ENCODE measurements around the gene WDR27.

Gene WDR27

GRCh38 chr6:169701954-169702839 is at the start of gene WDR27, which contains the start of gene C6orf120:
Gene WDR27 (minus strand): TSS chr6:169702029. CDS start chr6:169689005, 13,024 bp downstream.
Gene C6orf120 (plus strand): TSS chr6:169702126. CDS start chr6:169702460, 334 bp downstream.
- peak; percentile 6; the same call in 1 of the 2 replicates for TF ChIP-seq CTCF (conservative IDR thresholded peaks at IDR 0.05; ENCODE audit: low read length)
- peak; percentile 96 for DNase-seq (ENCODE audit: low read depth)
- peak within 1 kb of the TSS; percentile 92 for H3K4me3 ChIP-seq (ENCODE audit: low read length)

- TF ChIP-seq CTCF (conservative IDR thresholded peaks at IDR 0.05; ENCODE audit: low read length) = no peak
- no peak for DNase-seq (ENCODE audit: low read depth)
- no peak overlapping the region for H3K4me3 ChIP-seq (ENCODE audit: low read length)
These were observed 44.7 kb upstream of the WDR27 start for GRCh38 chr6:169746556-169746955.

- H3K4me3 ChIP-seq (ENCODE audit: low read length) = no peak overlapping the region
- DNase-seq (ENCODE audit: low read depth) = no peak
- no peak for TF ChIP-seq CTCF (conservative IDR thresholded peaks at IDR 0.05; ENCODE audit: low read length)
These were observed 43.6 kb upstream of the WDR27 start for GRCh38 chr6:169745405-169745804.

GRCh38 chr6:169741344-169741743 is 39.5 kb upstream of the WDR27 start:
- no peak for DNase-seq (ENCODE audit: low read depth)
- no peak overlapping the region for H3K4me3 ChIP-seq (ENCODE audit: low read length)
- TF ChIP-seq CTCF (conservative IDR thresholded peaks at IDR 0.05; ENCODE audit: low read length) = no peak

- H3K4me3 ChIP-seq (ENCODE audit: low read length) = no peak overlapping the region
- TF ChIP-seq CTCF (conservative IDR thresholded peaks at IDR 0.05; ENCODE audit: low read length) = no peak
- no peak for DNase-seq (ENCODE audit: low read depth)
These were observed 37.2 kb upstream of the WDR27 start for GRCh38 chr6:169738976-169739529.

GRCh38 chr6:169738204-169738975 is 36.6 kb upstream of the WDR27 start:
- TF ChIP-seq CTCF (conservative IDR thresholded peaks at IDR 0.05; ENCODE audit: low read length) = no peak
- H3K4me3 ChIP-seq (ENCODE audit: low read length) = no peak overlapping the region
- DNase-seq (ENCODE audit: low read depth) = peak; percentile 36

Data from AG10803 (cell line).